ENCODE measurements around the gene ORM1.

Gene ORM1

DNA sequence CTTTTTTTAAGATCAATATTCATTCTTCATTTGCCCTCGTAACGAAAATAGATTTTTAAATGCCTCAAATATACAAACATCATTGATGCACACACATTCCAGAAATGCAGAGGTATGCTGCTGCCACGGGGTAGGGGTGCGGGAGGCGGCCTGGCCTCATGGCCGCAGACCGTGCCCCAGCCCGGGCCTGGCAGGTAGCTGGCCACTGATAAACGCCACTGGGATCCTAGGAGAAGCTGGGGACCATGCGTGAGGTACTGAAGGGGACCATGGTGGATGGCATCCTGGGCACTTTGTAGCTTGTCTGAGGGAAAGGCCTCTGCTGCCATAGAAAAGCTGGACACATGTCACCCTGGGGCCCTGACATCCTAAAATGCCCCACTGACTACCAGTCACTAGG is 13.3 kb downstream of the ORM1 start:
- TF ChIP-seq TAF1 (IDR thresholded peaks at IDR 0.05; ENCODE audit: borderline replicate concordance, low read depth, low read length) (no peak), POLR2A (IDR thresholded peaks at IDR 0.05; ENCODE audit: low read depth, low read length) (peak; percentile 35; the same call in 1 of the 2 replicates), POLR2AphosphoS5 (IDR thresholded peaks at IDR 0.05; ENCODE audit: low read depth, low read length) (no peak)
- no peak for DNase-seq (ENCODE audit: insufficient read length)
- no peak for FAIRE-seq

DNA sequence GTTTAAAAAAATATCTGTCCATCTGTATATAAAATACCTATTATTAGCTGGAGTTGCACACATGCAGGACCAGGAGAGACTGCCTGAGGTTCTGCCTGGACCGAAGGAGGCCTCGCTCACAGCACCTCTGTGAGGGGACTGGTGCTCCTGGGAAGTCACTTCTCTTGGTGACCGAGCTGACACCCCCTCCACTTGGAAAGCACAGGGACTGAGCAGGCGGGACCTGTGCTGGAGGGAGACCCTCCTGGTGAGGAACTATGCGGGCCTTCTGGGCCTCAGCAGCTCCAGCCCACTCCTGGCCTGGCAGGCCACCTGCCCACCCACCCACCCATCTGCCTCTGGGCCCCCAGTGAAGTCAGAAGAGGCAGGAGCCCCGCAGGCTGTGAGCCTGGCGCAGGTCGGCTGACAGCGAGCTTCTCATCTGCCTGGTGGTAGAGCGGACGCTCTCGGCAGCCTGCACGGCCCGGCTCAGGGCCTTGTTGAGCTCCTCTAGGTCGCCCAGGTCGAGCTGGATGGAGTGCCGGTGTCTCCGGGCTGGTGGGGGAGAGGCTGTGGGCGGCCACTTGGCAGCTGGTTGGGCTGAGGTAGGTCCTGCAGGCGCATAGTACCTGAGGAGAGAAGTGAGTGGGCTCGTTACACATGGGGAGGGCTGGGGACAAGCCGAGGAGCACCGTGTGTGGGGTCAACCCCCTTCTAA is 13.9 kb downstream of the ORM1 start:
- TF ChIP-seq POLR2A (IDR thresholded peaks at IDR 0.05; ENCODE audit: low read depth, low read length) (no peak), POLR2AphosphoS5 (IDR thresholded peaks at IDR 0.05; ENCODE audit: low read depth, low read length) (no peak), TAF1 (IDR thresholded peaks at IDR 0.05; ENCODE audit: borderline replicate concordance, low read depth, low read length) (no peak)
- FAIRE-seq (no peak), DNase-seq (ENCODE audit: insufficient read length) (no peak)

DNA sequence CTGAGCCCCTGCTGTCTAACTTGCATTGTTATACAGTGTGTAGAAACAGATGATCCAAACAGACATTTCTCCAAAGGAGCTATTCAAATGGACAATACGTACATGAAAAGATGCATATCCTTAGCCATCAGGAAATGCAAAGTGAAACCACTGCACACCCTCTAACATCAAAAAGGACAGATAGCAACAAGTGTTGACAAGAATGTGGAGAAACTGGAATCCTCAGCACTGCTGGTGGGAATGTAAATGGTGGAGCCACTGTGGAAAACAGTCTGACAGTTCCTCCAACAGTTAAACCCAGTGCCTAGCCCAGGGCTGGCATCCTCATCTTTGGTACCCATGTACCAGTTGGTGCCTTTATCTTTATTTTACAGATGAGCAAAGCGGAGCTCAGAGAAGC is 15.3 kb downstream of the ORM1 start:
- TF ChIP-seq POLR2AphosphoS5 (IDR thresholded peaks at IDR 0.05; ENCODE audit: low read depth, low read length) (no peak), TAF1 (IDR thresholded peaks at IDR 0.05; ENCODE audit: borderline replicate concordance, low read depth, low read length) (no peak), POLR2A (IDR thresholded peaks at IDR 0.05; ENCODE audit: low read depth, low read length) (no peak)
- FAIRE-seq = no peak

DNA sequence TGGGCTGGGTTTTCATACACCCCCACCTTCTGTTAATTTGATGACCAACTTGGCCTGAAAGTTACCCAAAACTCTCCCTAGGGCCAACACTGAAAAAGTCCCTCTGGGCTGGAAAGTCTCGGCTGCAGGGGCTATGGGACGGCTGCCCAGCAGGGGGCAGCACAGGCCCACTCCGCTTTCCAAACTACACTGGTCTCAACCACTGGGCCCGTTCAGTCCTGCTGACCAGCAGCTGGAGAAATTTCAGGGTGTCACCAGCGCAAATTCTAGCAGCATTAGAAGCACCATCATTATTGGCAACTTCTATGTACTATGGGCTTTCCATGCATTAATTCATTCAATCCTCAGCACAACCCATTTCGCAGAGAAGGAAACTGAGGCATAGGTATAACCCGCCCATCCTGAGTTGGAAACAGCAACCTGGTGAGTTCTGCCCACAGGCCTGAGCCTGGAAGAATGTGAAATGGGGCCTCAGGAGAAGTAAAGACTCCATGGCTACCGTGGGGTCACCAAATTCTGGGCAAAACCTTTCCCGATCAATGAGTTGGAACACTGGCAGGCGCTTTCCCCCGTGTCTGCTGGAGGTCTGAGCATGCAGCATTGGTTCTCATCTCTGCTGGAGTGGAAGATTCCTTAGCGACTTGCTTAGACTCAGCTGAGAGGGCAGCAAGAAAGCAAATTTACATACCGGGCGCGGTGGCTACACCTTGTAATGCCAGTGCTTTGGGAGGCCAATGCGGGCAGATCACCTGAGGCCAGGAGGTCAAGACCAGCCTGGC is 16.4 kb downstream of the ORM1 start:
- peak; percentile 74 for FAIRE-seq
- DNase-seq (ENCODE audit: insufficient read length) = peak; percentile 71
- TF ChIP-seq POLR2AphosphoS5 (IDR thresholded peaks at IDR 0.05; ENCODE audit: low read depth, low read length) = 0 out of 2 replicates have a peak, but pooled peaks have one; percentile 4
- no peak for TF ChIP-seq TAF1 (IDR thresholded peaks at IDR 0.05; ENCODE audit: borderline replicate concordance, low read depth, low read length)
- 0 out of 2 replicates have a peak, but pooled peaks have one; percentile 32 for TF ChIP-seq POLR2A (IDR thresholded peaks at IDR 0.05; ENCODE audit: low read depth, low read length)

More for the DNA sequence above, 15.3 kb downstream of the ORM1 start:
- DNase-seq (ENCODE audit: insufficient read length) = no peak

DNA sequence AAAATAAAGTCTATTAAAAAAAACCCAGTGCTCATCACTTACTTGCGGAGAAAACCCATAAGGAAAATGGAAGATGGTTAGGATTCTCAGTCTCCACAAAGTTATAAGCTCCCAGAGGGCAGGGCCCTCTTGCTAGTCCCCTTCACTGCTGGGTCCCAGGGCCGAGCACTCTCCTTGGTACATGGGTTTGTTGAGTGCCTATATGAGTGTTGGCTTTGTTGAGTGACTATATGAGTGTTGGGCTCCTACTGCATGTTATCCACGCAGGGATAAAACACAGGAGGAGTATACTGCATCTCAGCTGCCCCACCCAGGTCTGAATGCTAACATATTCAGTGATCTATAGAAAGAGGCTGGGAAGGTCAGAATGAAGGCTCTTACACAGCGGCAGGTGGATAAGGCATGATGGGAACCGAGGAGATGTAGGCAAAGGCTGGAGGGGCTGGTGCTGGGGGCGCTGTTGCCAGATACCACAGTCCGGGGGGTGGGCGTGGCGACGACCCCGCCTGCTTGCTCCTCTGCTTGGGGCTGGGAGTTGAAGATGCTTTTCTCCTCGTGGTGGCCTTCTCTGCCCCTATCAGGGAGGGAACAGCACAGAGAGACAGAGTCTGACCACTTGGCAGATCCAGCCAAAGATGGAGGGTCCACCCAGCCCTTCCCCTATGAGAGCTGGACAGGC is 18.4 kb downstream of the ORM1 start:
- no peak for FAIRE-seq
- 0 out of 2 replicates have a peak, but pooled peaks have one; percentile 31 for TF ChIP-seq POLR2AphosphoS5 (IDR thresholded peaks at IDR 0.05; ENCODE audit: low read depth, low read length)
- TF ChIP-seq TAF1 (IDR thresholded peaks at IDR 0.05; ENCODE audit: borderline replicate concordance, low read depth, low read length) = no peak
- DNase-seq (ENCODE audit: insufficient read length) = no peak

DNA sequence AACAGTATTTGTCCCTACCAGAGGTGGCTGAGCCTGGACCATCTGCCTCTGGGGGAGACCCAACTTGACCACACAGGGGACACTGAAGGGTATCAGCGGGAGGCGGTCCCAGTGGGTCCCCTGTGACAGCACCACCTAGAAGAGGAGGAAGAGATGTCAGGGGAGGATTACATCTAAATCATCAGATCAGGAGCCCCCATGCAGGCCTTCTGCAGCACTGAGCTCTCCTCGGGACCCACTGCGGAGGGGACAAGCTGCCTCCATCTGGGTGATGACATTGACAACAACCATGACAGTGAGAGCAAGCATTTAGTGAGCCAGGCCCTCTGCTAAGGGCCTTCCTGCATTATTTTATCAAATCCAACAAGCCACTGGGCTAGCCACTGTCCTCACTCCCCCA is 19.1 kb downstream of the ORM1 start:
- DNase-seq (ENCODE audit: insufficient read length) = no peak
- no peak for FAIRE-seq
- no peak for TF ChIP-seq TAF1 (IDR thresholded peaks at IDR 0.05; ENCODE audit: borderline replicate concordance, low read depth, low read length)
- TF ChIP-seq POLR2AphosphoS5 (IDR thresholded peaks at IDR 0.05; ENCODE audit: low read depth, low read length) = no peak
- TF ChIP-seq POLR2A (IDR thresholded peaks at IDR 0.05; ENCODE audit: low read depth, low read length) = no peak

DNA sequence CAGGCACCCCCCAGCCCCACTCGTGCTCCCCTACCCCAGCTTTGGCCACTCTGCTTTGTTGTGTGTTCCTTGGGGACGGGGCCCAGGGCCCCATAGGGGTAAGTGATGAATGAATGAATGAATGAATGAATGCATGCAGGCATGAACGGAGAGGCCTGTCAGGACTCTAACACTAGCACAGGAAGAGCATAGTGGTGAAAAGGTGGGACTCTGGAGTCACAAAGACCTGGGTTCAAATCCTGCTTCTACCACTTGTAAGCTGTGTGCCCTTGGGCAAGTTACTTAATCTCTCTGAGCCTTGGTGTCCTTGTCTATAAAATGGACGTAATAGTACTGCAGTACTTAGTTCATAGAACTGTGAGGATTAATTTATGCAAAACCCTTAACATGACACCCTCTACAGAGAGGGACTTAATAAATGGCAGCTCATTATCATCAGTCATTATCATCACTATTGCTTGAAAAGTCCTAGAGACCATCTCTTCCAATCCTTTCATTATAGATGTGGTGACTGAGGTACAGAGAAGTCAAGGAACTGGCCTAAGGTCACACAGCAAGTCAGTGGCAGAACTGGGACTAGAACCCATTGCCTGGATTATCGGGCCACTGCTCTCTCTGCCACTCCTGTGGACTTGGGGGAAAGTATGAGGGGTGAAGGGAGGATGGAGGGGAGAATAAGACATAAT is 20.0 kb downstream of the ORM1 start:
- no peak for TF ChIP-seq POLR2A (IDR thresholded peaks at IDR 0.05; ENCODE audit: low read depth, low read length)
- TF ChIP-seq TAF1 (IDR thresholded peaks at IDR 0.05; ENCODE audit: borderline replicate concordance, low read depth, low read length) = no peak
- TF ChIP-seq POLR2AphosphoS5 (IDR thresholded peaks at IDR 0.05; ENCODE audit: low read depth, low read length) = no peak
- FAIRE-seq = no peak
- DNase-seq (ENCODE audit: insufficient read length) = no peak

DNA sequence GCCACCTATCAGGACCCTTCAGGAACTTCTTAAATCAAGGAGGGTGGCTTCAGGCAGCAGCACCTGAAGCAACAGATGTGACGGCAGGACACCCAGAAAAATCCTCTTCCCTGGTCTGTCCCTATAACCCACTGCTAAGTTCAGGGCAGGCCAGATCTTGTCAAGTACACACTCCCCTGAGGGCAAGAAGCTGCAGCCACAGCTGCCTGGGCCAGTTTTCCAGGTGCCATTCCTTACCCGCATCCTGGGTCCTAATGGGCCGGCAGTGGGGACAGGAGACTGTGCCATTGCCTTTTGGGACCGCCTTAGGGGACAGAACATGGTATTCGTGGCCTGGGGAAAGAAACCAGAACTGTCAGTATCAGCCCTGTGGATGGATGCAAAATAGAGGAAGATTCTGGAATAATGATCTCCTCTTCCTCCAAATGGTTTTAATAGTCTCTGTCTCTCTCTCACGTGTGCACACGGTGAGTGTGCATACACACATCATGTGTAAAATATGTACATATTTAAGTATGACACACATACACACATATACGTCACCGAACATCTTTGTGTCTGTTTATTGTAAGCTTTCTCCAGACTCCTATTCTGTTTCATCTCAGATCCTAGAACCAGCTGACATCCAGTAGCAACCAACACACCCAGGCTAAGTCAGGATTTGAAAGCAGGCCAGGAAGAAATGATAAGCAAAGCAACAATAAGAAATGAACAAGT is 20.7 kb downstream of the ORM1 start:
- DNase-seq (ENCODE audit: insufficient read length) = no peak
- TF ChIP-seq TAF1 (IDR thresholded peaks at IDR 0.05; ENCODE audit: borderline replicate concordance, low read depth, low read length) (no peak), POLR2A (IDR thresholded peaks at IDR 0.05; ENCODE audit: low read depth, low read length) (no peak), POLR2AphosphoS5 (IDR thresholded peaks at IDR 0.05; ENCODE audit: low read depth, low read length) (no peak)
- FAIRE-seq = no peak

DNA sequence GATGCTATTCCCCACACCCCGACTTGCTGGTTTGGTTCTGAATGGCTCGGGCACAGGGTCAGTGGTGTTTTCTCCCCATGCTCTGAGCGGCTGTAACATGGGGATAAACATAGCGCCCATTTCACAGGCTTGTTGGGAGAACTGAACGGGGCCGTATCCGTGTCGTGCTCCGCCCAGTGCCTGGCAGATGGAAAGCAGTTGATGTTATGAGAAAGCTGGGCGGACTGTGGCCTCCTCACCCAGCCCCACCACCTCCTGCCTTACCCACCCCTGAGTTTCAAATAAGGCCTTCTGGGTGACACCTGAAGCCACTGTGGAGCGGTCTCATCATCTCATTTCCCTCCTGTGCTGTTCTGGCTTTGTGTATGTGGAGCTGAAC is 21.3 kb downstream of the ORM1 start:
- TF ChIP-seq TAF1 (IDR thresholded peaks at IDR 0.05; ENCODE audit: borderline replicate concordance, low read depth, low read length) (no peak), POLR2AphosphoS5 (IDR thresholded peaks at IDR 0.05; ENCODE audit: low read depth, low read length) (no peak), POLR2A (IDR thresholded peaks at IDR 0.05; ENCODE audit: low read depth, low read length) (no peak; the same call in 1 of the 2 replicates)
- FAIRE-seq = no peak

DNA sequence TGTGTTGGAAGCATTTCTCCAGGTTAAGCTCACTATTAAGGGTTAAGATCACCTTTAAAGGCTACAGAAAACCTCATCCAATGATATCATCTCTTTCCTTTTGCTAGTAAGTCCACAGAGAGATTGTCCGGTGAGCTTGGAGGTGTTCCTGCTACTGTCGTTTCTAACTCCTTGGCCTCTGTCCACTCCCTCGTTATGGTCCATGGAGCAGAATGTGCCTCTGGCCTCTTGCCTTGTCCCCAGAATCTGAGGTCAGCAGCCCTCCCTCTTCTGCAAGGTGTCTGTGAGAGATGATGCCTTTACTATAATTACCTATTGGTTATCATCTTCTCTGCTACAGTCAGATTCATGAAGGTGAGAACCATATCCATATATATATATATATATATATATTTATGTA is 21.8 kb downstream of the ORM1 start:
- TF ChIP-seq POLR2AphosphoS5 (IDR thresholded peaks at IDR 0.05; ENCODE audit: low read depth, low read length) (no peak), POLR2A (IDR thresholded peaks at IDR 0.05; ENCODE audit: low read depth, low read length) (no peak; the same call in 1 of the 2 replicates)
- FAIRE-seq (no peak), DNase-seq (ENCODE audit: insufficient read length) (no peak)

More for the DNA sequence above, 21.3 kb downstream of the ORM1 start:
- DNase-seq (ENCODE audit: insufficient read length) = no peak

Data from GM12892 (cell line).